Activated CD4-positive, alpha-beta T cell treated with anti-CD3 and anti-CD28 coated beads, Interleukin-2, amount 50 U/mL, for 24 hours (primary cell): ENCODE measurements around the gene ZFP64.

ENCODE experiments used
- DNase-seq, 2 donors: peaks; one replicate each; pipeline ENCODE4 v3.0.0-alpha.2; 2020; ENCODE audit warnings: low read depth in 1 of 2, low spot score in 1 of 2

The ZFP64 gene

DNA sequence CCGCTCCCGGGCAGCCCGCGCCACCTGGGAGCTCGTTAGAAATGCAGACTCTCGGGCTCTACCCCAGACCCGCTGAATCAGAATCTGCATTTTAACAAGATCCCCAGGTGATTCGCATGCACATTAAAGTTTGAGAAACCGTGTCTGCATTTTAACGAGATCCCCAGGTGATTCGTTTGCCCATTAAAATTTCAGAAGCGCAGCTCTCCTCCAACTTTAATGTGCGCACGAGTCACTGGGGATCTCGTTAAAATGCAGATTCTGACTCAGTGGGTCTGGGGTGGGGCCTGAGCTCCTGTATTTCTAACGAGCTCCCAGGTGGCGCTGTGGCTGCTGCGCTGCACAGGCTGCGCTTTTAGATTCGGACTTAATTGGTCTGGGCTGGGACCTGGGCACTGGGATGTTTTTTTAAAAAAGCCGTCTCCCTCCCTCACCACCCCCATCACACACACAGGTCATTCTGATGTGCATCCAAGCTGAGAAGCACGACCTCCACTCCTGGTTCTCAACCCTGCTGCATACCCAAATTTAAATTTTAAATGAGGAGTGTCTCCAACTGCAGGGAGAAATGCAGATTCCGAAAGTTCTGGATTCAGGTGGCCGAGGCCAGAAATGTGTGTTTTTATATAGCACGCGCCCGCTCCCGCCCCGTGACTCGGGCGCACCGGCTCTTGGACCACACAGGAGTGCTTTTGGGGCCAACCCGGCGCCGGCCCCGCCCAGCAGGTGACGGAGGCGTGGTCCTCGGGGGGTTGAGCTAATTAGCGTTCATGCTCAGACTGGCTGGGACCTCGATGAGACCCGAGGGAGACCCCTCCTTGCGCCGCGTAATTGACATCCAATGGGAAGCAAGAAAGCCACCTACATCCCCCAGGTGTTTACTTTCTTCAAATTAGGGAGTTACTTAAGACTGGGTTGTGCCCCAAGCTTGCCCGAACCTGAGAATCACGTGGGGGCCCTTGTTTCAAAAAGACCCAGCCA lies 85.8 kb downstream of the ZFP64 start:
- DNase-seq: no peak

DNA sequence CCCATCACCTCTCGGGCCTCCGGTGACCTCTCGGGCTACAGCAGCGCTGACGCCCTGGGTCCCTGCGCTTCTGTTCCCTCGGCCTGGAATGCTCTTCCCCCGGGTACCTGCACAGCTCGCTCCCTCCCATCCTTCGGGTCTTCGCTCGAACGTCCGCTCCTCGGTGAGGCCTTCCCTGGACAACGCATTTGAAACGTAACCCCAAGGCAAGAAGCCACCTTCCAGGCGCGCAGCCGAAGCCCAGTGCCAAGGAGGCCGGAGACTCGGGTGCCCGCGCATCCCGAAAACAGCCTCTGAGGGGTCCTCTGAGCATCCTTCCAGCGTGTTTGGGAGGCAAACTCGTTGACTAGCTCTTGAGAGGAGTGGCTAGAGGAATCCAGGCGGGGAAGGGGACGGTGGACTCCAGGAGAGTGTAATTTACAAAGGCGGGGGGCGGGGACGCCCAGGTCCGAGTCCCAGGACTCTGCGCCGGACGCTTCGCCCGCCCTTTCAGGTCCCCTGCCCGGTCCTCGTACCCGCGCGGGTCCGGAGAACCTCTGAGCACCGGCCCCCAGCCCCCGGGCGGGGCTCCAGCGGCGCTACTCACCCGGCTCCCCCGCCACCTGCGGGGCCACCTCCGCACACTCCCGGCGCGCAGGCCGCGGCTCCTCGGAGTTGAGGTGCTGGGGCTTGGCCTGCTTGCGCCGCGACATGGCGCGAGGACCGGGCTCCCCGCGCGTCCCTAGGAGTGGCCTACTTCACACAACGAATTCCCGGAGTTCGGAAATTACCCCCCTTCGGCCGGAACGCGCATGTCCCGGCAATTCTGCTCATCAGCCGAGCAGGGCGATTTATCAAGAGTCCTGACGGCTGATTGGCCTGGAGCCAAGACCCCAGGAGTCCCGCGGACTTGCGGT lies 86.8 kb downstream of the ZFP64 start:
- DNase-seq: no peak

GRCh38 chr20:52103913-52104545 lies 87.5 kb downstream of the ZFP64 start:
- DNase-seq: no peak

GRCh38 chr20:52103335-52103912 lies 88.2 kb downstream of the ZFP64 start:
- no peak for DNase-seq

DNA sequence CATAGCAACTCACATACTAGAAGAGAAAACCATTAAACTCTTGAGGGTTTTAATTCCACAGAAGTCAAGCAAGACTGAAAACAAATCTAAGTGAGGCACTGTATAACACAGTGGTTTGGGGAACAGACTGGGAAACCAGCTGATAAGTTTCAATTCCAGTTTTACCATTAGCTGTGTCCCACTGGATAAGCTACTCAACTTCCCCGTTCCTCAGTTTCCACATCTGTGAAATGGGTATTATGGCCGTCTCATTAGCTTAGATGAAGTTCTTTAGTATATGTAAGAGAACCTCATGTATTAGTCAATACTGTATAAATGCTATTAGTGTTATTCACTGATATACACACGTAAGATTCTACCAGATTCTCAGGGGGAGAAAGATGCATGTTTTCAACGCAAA lies 89.0 kb downstream of the ZFP64 start:
- DNase-seq: no peak

DNA sequence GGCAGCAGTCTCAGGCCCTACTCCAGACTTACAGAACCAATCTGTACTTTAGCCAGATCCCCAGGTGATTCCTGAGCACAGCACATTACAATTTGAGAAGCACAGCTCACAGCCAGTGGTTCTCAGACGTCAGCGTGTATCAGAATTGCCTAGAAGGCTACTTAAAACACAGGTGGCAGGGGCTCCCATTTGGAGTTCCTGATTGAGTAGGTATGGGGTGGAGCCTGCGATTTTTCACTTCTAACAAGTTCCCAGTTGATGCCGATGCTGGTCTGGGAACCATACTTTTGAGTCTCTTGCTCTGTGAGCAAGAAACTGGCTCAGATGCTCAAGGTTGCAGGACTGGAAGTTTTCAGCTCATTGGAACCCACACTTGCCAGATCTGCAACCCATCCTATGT lies 89.5 kb downstream of the ZFP64 start:
- DNase-seq: no peak
